Measurements from ENCODE around the gene SH2D5.

SH2D5 gene

DNA sequence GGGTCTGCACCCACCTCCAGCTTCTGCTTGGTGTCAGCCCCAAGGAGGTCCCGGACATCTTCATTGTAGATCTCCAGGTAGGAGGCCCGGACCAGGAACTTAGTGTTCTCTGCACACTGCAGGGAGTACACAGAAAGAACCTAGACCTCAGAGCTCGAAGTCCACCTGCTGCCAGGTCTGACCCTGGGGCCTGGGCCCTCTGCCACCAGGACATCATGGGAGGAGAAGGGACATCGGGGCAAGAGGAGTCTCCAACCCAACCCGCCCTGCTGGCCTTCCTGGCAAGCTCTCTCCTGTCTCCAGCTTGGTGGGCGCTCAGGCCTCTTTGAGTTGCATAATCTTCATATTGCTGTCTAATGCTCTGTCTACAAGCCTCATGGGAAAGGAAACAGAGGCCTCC lies 19.1 kb downstream of the SH2D5 start:
- DNase-seq: no peak

DNA sequence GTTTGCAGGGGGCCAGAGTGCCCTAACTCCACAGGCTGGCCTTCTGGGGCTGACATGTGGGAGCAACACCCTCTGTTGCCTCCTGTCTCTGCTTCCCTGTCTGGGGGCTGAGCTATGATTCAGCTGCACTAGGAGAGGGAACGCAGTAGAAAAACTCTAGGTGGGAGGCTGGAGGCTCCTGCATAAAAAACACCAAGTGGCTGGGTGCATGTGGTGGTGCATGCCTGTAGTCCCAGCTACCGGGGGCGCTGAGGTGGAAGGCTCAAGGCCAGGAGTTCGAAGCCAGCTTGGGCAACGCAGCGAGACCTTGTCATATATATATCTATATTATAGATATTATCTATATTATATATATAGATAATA lies 20.3 kb downstream of the SH2D5 start:
- no peak for DNase-seq

DNA sequence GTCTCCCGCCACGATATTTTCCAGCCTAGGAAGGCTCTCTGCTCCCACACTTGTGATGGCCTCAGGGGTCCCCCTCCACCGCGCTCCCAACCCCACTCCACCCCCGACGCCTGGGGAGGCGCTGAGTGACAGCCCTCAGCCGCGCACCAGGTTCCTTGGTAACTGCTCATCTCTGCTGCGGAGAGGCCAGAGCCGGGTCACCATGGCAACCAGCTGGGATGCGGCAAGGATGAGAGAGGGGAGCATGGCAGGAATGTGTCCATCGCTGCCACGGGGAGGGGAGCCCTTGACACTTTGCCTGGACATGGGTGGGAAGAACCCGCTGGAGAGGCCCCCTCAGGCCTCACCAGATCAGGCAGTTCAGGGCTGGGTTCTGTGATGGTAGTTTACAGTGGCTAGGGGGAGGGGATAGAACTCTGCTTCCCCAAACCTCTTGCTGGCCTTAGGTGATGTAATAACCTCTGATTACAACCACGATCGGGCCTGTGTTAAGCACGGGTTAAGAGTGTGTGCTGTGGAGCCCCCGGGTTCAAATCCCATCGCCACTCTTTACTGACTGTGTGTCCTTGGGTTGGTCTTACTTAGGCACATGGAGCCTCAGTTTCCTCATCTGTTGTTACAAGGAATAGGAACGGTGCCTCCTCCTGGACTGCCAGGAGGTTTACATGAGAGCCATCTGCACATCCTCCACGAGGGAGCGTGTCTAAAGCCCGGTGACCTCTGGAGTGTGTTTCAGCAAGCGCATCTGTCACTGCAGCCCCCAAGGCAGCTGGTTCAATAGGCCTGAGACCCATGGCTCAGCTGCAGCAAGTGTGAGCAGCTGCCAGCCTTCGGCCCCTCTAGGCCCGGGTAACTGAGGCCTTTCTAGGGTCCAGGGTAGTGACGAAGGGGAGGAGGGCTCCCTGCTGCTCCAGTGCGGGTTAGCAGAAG lies 21.0 kb downstream of the SH2D5 start:
- DNase-seq: no peak

DNA sequence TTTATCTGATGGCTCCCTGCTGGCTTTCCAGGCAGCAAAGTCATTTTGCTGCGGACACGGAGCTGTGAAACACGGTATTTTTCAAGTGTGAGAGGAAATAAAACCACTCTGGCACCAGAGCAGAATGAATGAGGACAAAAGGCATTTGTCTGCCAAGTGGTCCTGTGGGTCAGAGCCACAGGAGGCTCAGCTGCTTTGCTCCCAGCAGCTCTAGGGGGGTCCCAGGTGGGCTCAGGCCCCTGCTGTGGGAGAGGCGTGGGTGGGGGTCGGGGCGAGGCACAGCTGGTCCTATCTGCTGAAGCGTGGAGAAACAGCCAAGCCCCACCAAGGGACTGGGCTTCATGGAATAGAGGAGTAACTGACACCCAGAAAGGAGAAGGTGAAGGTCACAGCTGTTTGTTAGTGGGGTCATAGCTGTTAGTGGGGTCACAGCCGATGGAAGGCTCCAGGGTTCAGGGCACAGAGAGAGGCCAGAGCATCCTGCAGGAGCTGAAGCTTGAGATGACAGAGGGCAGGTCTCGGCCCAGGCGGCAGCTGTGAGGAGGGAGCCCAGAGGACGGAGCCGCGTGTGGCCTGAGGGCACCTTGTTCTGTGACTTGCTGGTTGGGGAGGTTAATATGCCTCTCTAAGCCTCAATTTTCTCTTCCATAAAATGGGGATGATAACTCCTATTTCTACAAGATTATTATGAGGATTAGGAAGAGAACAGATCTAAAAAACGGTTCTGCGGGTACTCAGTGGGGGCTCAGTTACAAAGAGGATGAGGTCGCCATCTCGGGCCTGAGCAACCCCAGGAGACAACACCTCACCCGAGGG lies 21.8 kb downstream of the SH2D5 start:
- no peak for DNase-seq

DNA sequence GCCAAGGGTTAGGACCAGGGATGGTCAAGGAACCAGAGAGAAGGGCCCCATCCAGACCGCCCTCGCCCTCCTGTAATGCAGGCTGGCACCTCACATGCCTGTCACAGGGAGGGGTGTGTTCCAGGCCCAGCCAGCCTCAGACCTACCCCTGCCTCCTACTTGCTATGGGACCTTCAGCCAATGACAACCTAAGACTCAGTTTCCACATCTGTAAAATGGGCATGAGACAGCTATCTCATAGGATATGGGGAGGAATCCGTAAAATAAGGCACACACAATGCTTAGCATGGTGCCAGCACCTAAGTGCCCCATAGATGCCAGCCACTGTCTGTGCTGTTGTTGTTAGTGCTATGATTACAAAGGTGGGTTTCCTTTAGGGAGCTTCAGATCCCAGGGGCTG lies 22.6 kb downstream of the SH2D5 start:
- no peak for DNase-seq

DNA sequence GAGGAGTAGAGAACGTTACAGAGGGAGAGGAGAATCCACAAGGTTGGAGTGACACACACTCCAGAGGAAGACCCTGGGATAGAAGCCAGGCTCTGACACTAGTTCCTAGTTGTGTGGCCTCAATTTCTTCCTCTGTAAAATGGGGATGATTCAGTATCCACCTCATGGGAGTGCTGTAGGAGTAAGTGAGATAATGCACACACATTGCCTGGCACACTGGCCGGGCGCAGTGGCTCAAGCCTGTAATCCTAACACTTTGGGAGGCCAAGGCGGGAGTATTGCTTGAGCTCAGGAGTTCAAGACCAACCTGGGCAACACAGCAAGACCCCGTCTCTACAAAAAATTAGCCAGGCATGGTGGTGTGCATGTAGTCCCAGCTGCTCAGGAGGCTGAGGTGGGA lies 23.6 kb downstream of the SH2D5 start:
- DNase-seq: no peak

DNA sequence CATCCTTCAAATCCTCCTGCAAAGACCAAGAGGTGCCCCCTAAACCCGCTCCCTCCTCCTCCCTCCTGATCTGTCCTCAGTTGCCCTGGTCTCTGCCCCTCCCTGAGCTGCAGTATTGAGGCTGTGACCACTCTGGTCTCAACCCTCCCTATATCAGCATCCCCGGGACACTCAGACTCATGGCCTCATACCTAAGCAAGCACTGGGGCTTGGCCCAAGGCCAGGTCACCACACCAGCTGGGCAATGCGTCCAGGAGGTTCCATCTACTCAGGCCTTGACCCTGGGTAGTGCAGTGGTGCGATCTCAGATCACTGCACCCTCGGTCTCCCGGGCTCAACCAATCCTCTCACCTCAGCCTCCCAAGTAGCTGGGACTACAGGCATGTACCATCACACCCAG lies 24.4 kb downstream of the SH2D5 start:
- no peak for DNase-seq

DNA sequence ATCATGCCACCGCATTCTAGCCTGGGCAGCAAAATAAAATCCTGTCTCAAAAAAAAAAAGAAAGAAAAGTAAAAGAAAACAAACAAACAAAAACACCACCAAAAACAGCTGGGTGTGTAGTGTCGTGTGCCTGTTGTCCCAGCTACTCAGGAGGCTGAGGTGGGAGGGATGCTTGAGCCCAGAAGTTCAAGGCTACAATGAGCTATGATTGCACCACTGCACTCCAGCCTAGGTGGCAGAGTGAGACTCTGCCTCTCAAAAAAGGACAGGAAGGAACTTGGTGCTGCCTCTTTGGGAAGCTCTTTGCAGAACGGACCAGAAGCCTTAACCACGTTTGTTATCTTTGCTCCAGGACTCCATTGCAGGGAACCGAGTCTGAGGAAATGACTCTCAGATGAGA lies 25.7 kb downstream of the SH2D5 start:
- no peak for DNase-seq

DNA sequence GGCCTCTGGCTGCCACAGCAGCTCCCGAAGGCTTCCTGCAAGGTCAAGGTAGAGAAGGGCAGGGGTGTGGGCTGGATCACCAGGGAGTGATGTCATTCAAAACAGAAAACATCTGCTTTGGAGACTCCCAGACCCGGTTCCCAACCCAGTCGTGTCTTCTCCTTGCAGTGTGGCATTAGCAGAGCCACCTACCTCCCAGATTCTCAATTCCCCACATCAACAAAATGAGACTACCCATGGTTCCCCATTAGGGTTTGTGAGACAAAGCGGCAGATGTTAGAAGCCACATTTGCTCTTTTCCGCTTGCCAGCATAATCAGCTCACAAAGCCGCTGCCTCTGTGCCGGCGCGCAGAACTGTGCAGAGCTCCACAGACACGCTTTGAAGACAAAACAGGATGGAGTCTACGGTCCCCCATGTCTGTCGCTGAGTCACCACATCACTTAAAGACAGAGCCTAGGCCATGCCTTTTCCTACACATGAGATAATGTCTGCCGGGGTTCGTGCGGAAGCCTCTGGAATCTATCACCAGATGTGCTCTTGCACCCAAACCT lies 27.2 kb downstream of the SH2D5 start:
- no peak for DNase-seq

DNA sequence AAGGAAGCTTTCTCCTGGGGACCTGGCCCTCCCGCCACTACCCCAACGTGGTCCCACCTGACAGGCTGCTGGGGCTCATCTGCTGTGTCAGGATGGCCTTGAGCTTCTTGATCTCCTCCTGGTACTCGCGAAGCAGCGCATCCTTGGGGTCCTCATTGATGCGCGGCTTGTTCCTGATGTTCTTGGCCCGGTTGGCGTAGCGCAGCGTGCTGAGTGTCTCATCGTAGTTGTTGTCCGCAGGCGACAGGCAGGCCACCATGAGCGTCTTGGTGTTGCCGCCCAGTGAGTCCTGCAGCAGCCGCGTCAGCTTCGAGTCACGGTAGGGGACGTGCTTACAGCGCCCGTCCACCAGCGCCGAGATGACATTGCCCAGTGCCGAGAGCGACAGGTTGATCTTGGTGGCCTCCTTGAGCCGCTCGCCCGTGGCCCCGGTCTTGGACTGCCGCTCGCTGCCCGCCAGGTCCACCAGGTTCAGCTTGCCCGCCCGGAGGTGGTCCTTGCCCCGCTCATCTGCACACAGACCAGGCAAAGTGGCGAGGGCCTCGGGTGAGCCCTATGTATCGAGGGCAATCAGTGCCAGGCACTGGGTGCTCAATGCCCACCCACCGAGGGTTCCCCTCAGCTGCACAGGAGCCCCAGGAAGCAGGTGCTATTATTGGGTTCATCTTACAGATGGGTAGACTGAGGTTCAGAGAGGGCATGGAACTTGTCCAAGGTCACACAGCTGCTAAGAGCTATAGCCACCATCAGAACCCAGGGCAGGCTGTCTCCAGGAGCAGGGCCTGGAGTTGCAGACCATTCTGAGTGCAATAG lies 27.9 kb downstream of the SH2D5 start:
- no peak for DNase-seq

DNA sequence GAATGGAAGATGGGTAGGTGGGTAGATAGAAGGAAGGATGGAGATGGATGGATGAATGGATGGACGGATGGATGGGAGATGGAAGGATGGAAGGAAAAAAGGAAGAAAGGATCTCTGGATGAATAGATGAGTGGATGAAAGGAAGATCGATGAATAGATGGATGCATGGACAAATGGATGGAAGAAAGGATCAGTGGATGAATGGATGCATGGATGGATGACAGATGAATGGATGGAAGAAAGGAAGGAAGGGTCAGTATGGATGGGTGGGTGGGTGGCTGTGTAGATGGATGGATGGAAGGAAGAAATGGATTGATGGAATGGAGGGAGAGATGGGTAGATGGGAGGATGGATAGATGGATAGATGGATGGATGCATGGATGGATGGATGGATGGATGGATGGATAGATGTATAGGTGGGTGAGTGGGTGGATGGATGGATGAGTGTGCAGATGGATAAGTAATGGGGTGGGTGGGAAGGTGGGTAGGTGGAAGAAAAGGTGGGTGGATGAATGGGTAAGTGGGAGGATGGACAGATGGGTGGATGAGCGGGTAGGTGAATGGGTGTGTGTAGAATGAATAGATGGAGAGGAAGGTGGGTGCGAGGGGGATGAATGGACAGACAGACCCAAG lies 29.3 kb downstream of the SH2D5 start:
- DNase-seq: no peak

DNA sequence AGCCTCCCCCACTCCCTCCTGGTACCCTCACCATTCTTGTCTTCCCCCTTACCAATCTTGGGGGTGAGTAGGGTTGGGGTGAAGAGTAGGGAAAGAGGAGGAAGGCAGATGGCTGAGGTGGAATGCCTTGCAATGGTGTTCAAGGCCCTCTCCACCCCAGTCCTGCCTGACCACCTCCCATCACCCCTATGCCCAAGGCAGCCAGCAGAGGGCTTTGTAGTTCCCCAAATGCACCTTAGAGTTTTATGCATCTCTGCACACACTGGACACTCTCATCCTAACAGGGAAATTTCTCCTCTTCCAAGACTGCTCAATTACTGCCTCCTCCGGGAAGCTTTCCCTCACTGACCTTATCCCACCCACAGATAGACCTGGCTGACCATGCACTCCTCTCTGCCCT lies 30.1 kb downstream of the SH2D5 start:
- DNase-seq: no peak

DNA sequence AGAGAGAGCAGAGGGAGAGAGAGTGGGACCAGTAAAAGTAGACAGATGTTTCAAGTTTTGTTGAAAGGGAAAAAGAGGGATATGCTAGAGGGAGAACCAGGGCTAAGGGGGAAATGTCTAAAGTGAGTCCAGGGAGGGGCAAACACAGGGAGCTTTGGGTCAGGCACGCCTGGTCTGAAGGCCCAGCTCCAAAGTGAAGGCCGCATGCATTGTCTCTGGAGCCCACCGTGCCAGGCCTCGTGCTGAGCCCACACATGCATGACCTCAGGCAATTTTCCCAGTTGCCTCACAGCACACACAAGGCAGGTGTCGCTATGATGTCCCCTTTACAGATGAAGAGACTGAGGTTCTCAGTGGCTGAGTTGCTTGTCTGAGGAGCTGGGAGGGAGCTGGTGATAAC lies 30.7 kb downstream of the SH2D5 start:
- no peak for DNase-seq

DNA sequence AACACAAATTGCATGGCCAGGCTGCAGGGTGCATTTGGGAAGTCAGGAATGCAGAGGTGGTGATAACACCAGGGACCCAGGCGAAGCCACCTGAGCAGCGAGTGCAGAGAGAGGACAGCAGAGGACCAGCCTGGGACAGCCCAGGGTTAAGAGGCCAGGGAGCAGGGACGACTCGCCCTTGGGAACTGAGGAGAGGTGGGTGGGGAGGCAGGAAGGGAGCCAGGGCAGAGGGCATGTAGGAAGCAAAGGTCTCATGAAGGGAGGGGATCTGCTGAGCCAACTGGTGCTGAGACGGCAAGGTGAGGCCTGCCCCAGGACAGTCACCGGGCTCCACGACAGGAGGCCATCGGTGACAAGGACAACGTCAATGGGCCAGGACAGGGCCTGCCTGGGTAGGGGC lies 31.1 kb downstream of the SH2D5 start:
- no peak for DNase-seq

DNA sequence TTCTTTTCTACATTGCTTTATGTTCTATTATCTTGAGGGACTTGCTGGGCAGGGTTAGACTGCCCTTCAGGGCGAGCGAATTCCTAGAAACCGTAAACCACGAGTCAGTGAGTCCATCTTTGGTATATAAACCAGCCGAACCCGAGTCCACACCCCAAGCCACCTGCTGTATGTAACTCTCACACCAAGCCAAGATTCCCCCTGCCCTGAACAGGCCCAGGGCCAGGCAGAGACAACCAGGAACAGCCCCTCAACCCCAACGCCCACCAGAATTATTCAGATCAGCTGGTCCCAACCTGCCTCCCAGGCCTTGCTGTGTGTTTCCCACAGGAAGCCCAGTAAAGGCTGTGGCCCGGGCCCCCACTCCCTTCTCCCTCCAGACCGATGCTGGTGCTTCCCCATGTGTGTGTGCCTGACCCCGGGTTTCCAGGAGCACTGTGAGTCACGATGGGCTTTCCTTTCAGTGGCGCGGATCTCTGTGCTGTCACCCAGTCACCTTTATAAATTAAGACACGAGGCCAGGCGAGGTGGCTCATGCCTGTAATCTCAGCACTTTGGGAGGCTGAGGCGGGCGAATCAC lies 31.8 kb downstream of the SH2D5 start:
- no peak for DNase-seq

DNA sequence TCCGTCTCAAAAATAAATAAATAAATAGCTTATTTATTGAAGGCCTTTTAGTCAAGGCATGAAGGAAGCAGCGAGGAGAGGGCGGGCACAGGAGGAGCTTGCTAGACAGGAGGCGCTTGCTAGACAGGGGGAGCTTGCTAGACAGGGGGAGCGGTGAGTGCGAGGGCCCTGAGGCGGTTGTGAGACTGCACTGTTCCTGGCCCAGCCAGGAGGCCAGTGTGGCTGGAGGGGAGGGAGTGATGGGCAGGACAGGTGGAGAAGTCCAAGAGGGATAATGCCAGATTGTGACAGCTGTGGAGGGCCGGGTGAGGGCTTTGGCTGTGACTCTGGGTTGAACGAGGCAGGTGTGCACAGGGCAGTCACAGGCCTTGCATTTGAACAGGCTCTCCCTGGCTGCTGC lies 32.9 kb downstream of the SH2D5 start:
- no peak for DNase-seq

DNA sequence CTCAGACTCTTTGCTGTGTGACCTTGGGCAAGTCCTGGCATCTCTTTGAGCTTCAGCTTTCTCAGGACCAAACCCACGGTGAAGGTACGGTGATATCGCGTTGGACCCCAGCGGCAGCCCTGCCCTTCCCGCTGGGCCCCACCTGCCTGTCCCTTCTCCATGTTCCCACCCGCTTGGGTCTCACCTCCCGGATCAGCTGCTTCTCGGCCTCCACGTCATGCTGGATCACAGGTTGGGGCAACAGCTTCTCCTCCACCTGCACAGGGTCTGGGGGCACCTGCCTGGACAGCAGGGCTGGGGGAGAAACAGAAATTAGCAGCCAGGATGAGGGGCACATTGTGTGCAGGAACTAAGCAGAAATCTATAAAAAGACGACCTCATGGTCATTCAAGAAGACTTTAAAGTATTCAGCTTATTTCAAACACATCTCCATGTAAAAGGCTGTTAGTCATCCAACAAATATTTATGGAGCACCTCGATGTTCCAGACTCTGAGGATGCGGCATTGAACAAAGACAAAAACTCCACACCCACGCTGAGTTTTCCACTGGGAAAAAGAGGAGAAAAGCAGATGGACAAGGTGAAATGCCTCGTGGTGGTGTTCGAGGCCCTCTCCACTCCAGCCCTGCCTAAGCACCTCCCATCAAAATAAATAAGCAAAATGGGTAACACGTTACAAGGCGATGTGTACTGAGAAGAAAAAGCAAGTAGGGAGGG lies 34.1 kb downstream of the SH2D5 start:
- peak; percentile 73 for DNase-seq

DNA sequence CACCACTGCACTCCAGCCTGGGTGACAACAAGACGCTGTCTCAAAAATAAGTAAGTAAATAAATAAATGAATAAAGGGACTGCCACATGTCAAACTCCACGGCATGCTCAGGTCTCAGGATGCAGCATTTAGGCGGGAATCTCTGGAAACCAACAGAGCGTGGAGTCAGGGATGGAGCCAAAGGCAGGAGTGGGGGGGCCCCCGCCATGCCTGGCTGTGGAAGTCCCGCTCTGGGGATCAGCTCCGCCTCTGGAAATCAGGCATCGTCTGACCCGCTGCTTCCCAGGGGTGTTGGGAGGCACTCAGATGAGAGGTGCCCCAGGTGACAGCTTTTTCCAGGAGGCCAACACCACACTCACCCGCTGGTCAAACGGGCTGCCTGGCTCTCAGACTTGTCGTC lies 34.9 kb downstream of the SH2D5 start:
- DNase-seq: no peak

DNA sequence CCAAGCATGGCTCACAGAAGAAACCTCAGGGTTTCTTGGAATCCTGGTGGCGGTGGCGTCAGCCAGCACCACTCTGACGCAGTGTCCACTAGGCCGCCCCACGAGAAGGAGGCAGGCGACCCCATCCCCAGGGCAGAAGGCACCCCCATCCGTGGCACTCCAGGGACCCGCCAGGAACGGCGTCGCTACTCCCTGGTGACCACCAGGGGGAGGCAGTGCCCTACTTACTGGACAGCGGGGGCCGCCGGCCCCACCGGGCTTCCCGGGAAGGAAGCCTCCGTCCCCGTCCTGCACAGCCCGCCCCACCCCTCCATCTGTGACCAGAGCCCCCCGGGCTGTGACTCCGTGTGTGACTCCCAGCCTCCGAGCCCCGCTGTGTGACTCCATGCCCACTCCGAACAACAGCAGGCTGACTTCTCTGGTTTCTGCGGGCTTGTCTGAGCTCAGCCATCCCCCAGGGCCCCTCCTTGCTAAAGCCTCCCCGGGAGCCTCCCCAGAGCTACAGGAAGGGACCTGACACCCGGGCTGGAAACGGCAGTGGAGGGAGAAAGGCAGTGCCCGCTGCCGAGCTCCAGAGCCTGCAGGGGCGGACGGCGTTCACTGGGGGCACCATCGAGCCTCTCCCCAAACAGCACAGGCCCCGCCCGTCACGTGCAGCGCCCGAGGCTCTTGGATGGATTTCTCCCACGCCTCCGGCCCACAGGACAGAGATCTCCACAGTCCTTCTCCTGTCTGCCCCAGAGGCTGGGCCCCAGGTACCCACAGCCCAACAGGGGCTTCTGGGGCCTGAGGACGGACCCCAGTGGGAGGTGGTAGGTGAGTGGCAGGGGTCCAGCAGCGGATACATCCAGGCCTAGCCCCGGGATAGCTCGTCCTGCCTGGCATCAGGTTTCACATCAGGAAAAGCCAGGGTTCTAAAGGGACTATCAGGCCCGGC lies 35.8 kb downstream of the SH2D5 start:
- peak; percentile 96 for DNase-seq

DNA sequence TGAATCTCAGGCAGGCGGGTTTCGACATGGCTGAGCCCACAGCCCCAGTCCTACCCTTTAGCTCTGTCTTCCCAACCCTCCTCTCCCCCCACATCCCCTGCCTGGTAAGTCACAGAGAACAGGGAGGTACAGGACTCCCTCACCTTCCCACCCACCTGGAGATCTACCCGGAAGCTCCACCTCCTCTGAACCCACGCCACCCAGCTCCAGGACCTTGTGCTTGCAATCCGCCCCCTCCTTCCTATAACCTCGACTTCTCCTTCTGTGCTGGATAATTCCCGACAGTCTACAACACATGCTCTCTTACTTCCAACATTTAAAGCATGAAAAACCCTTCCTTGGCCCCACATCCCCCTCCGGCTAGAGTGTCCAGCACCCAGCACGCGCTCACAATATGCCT lies 37.0 kb downstream of the SH2D5 start:
- DNase-seq: no peak
